Left colon (tissue), 2 donors: ENCODE measurements around the gene SUB1. TPM values are rescaled to one million over a fixed set of nuclear protein-coding genes. Genes with fewer than 3 reads are reported as not detected.
"Not testable (repeated sequence)": the region's sequence is repeated elsewhere in the genome, so short reads cannot be mapped to it uniquely, and the experiment has no call there.

Source experiments
- ATAC-seq: fragments of 200-7000 bp; cut with Tn5 transposase; one replicate; pipeline ENCODE4 v1.9.1; 2020; ENCODE audit warnings: mild to moderate bottlenecking, moderate library complexity
- DNase-seq, 2 donors: peaks; one replicate each; pipeline ENCODE4 v3.0.0-alpha.2; 2020
- intact Hi-C, 2 donors: fragments of 100-400 bp; cut with DNase I in 1 of 2; cut with micrococcal nuclease in 1 of 2; formaldehyde crosslinking; loops; one replicate each; pipeline versions ENCODE4 v1.11.2 to v1.14.0; 2022; cut with DNase I, micrococcal nuclease
- total RNA-seq, 2 donors: library from RNA; stranded (reverse); fragmentation: NEBNext Ultra II Directional; extraction: Animal tissue kit (Norgen Biotek cat#: 25700); gene quantifications; one replicate each; pipeline ENCODE4 v1.2.1, GENCODE V29; 2021
- donor health status: DM: no; HTN: no; CAD: no.
- donor health status: DM: yes; HTN: yes; CAD: no.

Gene SUB1
- total RNA-seq, 2 donors from 2014 or later, result 169 to 188 TPM

- no peak for DNase-seq
- ATAC-seq, result no peak
- intact Hi-C loops, result no loop called here
These were observed 23.3 kb upstream of the SUB1 start for GRCh38 chr5:32562056-32562455.

- intact Hi-C loops, result no loop called here
- ATAC-seq (no peak), DNase-seq (no peak)
These were observed 22.5 kb upstream of the SUB1 start for GRCh38 chr5:32562843-32563242.

DNA sequence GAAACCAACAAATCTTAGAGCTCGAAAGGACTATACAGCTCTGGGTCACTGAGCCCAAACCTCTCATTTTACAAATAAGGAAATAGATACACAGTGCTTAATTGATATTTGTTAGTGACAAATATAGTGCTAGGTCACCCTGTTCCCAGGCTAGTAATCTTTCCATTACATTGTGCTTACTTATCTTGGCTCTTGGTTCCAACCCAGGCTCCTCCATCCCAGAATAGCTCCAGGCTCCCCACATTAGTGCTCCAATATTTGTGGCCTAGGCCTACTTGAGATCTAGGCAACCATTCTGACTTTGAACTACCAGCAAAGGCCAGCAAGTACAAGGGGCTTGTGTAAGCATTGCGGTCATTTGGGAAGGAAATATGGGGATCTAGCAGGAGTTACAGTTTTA, 21.7 kb upstream of the SUB1 start:
- DNase-seq, result no peak
- intact Hi-C loops, result no loop called here

GRCh38 chr5:32565145-32565544, 20.2 kb upstream of the SUB1 start:
- intact Hi-C loops, result no loop called here
- peak; percentile 32 for ATAC-seq
- DNase-seq, result no peak

More for the DNA sequence above, 21.7 kb upstream of the SUB1 start:
- ATAC-seq, result no peak

DNA sequence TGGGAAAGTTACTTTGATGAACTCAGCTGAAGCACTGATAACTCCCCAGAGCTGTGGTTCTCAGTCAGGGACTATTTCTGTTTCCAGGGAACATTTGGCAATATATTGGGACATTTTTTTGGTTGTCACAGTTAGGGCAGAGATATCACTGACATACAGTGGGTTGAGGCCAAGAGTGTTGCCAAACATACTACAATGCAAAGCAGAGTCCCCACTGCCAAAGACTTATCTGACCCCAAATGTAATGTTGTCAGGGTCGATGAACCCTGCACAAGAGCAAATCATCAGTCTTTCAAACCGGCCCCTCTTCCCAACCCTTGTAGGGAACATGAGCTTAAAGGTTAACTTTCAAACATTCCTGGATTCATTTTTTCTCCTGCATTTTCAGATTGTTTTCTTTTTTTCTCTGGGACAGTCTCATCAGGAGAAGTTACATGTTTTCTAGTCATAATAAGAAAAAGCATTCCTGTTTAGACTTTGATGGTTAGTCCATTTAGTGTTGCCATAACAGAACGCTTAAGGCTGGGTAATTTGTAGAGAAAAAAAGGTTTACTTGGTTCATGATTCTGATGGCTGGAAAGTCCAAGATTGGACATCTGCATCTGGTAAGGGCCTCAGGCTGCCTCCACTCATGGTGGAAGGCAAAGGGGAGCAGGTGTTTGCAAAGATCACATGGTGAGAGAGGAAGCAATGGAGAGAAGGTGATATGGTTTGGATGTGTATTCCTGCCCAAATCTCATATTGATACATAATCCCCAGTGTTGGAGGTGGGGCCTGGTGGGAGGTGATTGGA, 18.8 kb upstream of the SUB1 start:
- no peak for DNase-seq
- intact Hi-C loops, result no loop called here
- ATAC-seq, result no peak

- DNase-seq (no peak), ATAC-seq (no peak)
- intact Hi-C loops, result no loop called here
These were observed 14.2 kb upstream of the SUB1 start for GRCh38 chr5:32571128-32571527.

DNA sequence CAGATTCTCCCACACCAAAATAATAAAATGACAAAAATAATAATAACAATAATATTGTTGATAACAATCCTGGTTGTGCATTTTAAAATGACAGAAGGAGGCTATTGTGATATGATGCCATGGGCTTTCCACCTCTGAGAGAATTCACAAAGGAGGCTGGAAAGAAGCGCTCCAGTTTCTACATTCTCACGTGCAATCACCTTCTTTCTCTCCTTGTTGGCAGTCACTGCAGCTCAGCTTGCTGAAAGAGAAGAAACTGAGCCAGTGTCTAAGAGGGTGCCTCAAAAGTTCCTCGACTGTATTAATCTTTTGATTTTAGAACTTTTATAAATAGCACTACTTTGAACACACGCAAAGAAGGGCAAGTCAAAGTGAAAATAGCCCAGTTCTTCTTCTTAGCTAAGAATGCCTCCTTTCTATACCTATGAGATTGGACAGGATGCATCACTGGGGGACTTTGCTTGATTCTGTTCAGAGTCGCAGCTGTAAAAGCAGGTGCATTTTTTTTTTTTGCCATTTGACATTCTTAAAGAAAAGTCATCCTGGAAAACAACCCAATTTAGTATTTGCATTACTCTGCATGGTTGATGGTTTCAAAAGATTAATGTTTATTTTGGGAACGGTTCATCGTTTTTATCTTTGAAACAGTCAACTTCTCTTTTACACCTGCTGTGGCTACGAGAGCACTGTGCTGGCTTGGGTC, 12.4 kb upstream of the SUB1 start:
- intact Hi-C loops, result no loop called here
- ATAC-seq (no peak), DNase-seq (no peak)

DNA sequence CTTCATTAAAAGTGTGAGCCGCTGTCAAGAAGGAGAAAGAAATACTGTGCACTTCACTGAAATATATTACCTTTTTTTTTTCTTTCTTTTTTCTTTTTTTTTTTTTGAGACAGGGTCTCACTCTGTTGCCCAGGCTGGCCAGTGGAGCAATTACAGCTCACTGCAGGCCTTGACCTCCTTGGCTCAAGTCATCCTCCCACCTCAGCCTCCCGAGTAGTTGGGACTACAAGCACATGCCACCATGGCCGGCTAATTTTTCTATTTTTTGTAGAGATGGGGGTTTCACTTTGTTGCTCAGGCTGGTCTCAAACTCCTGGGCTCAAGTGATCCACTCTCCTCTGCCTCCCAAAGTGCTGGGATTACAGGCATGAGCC, 11.9 kb upstream of the SUB1 start:
- ATAC-seq, DNase-seq, intact Hi-C loops: not testable (repeated sequence)

DNA sequence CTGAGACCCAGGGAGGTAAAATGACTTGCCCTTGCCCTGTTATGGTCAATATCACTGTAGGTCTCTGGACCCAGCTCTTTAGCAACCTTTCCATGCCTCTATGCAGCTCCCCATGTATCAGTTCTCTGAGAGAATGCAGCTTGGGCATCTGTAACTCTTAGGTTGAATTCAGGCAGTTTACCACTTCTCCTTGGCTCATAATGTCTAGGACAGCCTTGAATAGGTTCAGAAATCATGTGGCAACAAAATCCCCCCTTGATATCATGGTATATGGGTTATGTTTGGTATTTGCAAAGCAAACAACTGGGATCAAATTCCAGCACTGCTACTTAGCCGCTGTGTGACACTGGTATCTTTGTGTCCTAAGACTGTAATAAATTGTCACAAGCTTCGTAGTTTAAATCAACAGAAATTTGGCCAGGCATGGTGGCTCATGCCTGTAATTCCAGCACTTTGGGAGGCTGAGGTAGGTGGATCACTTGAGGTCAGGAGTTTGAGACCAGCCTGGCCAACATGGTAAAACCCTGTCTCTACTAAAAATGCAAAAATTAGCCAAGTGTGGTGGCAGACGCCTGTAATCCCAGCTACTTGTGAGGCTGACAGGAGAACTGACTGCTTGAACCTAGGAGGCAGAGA, 10.7 kb upstream of the SUB1 start:
- intact Hi-C loops, result no loop called here
- DNase-seq (no peak), ATAC-seq (peak; percentile 91)

- DNase-seq (no peak), ATAC-seq (no peak)
- intact Hi-C loops, result no loop called here
These were observed 7.0 kb upstream of the SUB1 start for GRCh38 chr5:32578363-32578762.

GRCh38 chr5:32578764-32579163, 6.6 kb upstream of the SUB1 start:
- no peak for DNase-seq
- intact Hi-C loops, result no loop called here
- no peak for ATAC-seq

DNA sequence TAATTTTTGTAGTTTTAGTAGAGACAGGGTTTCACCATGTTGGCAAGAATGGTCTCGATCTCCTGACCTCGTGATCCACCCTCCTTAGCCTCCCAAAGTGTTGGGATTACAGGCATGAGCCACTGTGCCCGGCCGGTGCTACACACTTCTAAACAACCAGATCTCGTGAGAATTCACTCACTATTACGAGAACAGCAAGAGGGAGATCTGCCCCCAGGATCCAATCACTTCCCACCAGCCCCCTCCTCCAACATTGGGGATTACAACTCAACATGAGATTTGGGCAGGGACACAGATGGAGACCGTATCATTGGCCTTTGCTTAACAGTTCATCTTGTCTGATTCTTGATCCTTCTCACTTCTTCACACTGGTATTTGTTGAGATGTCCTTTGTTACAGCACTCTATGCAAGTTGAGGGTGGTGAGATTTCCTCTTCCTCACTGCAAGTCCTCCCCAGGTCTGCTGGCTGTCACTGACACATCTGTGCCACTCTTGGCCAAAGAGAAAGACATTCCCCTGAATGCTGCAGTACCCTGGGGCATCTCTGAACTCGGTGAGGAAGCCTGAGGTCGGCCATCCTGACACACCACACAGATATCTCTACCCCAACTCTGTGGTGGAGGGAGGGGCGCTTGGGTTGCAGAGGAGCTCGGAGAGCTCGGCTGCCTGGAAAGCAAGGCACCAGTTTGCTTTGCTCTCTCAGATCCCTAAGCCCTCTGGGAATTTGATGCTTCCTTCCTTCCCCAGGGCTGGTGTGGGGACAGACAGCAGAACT, 4.2 kb upstream of the SUB1 start:
- intact Hi-C loops, result no loop called here
- no peak for DNase-seq
- no peak for ATAC-seq

DNA sequence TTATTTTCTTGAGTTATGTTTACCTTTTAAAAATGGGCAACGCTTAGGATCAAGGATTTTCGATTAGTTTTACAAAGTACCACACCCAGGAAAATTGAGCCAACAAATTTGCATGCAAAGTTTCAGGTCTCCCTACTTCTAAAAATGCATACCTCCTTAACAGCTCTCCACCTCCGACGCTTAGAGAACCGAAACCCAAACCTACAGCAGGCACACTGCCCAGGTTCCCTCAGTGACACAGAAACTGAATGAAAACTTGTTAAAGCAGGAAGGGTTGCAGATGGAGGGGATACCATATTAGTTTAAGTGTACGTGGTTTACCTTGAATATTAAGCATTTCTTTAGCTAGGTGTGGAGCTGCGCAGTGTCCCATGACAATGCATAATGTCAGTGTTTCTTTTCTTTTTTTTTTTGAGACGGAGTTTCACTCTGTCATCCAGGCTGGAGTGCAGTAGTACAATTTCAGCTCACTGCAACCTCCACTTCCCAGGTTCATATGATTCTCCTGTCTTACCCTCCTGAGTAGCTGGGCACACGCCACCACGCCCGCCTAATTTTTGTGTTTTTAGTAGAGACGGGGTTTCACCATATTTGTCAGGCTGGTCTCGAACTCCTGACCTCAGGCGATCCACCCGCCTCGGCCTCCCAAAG, 1.6 kb upstream of the SUB1 start:
- no peak for ATAC-seq
- no peak for DNase-seq

DNA sequence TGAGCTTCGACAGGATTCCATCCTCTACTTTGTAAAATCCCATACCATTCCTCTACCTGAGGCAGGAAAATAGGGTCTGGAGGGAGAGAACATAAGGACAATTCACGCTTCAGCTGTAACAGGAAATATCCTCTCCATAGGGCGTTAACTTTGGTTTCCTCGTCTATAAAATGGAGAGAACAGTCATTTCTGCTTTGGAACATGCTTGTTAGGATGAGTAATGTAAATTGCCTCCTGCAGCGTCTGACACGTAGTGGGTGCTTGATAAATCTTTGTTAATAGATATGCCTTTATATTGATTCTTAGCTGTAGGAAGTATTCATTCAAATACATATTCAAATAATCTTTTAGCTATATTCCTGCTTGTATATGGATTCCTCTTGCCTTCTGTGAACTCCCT, 711 bp upstream of the SUB1 start:
- DNase-seq, result no peak
- no peak for ATAC-seq
- intact Hi-C loops, result loop anchor here in 1 of 2 donors (5.0 kb wide), 1 partner anchor 92 kb away; no protein-coding TSS in a partner anchor

More for the DNA sequence above, 1.6 kb upstream of the SUB1 start:
- intact Hi-C loops, result no loop called here

DNA sequence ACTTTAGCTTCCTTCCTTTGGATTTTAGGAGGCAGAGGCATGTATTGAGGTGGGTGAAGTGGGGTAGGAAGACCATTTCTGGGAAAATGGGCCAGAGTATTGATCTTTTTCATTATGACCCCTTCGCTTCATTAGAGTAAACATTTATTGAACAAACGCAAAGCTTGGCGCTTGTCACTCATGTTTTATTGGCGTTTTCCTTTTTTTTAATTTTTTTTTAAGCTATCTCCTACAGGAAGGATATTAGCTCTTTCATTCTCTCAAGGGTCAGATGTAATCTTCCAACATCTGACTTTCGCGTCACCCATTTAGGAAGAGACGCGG, 273 bp upstream of the SUB1 start:
- ATAC-seq (no peak), DNase-seq (no peak)
- intact Hi-C loops, result loop anchor here in 1 of 2 donors (5.0 kb wide), 1 partner anchor 93 kb away; no protein-coding TSS in a partner anchor

GRCh38 chr5:32586276-32586599, 881 bp downstream of the SUB1 start:
- DNase-seq, result no peak

GRCh38 chr5:32587067-32587551, 1.8 kb downstream of the SUB1 start:
- no peak for DNase-seq
- no peak for ATAC-seq
- intact Hi-C loops, result loop anchor here in 1 of 2 donors (5.0 kb wide), 1 partner anchor 95 kb away; no protein-coding TSS in a partner anchor

More at GRCh38 chr5:32586276-32586599, 881 bp downstream of the SUB1 start:
- ATAC-seq, result no peak
- intact Hi-C loops, result loop anchor here in 1 of 2 donors (5.0 kb wide), 1 partner anchor 94 kb away; no protein-coding TSS in a partner anchor

DNA sequence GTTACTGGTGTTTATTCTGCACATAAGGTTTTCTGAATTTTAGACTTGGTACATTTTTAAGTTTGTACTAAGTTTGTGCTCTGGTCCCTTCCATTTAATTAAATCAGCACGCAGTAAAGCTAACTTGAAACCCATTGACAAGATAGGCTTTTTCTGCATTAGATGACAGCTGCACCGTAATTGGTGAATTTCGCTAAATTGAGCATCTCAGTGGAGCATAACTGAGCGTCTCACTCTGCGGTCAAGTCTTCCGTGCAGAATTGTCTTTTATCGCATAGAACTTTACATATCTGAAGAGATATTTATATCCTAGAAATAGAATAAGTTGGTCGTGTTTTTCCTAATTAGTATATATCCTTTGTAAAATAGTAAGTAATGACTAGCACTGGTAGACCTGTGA, 4.1 kb downstream of the SUB1 start:
- ATAC-seq, result no peak
- intact Hi-C loops, result loop anchor here in 1 of 2 donors (5.0 kb wide), 1 partner anchor 97 kb away; no protein-coding TSS in a partner anchor

More for the DNA sequence above, 4.1 kb downstream of the SUB1 start:
- DNase-seq, result no peak
